Astrocyte (in vitro differentiated cells and primary cell): ENCODE data around the gene PRKCB. TPM values are rescaled to one million over a fixed set of nuclear protein-coding genes. Genes with fewer than 3 reads are reported as not detected.

Experiments
- DNase-seq: peaks from one replicate; pipeline ENCODE4 v3.0.0-alpha.2; 2010; ENCODE audit warnings: low read depth
- FAIRE-seq: peaks from 2 replicates; lab custom pipeline; 2011; peaks lifted over from hg19 to GRCh38; lab: Jason Lieb, UNC
- H2AFZ ChIP-seq: 2 replicates; pipeline ENCODE4 v1.6.0; 2012; ENCODE audit warnings: low read depth, low read length, inconsistent platforms
- H3K27ac ChIP-seq: 2 replicates; pipeline ENCODE4 v1.5.1; 2011; ENCODE audit warnings: low read depth, low read length, inconsistent platforms
- H3K27me3 ChIP-seq: 2 replicates; pipeline ENCODE4 v1.6.0; 2011; ENCODE audit warnings: low read length, inconsistent platforms; ENCODE audit not compliant: insufficient read depth
- H3K36me3 ChIP-seq: 2 replicates; pipeline ENCODE4 v1.5.1; 2011; ENCODE audit warnings: low read length, inconsistent platforms; ENCODE audit not compliant: insufficient read depth
- H3K4me1 ChIP-seq: 2 replicates; pipeline ENCODE4 v1.5.1; 2011; ENCODE audit warnings: low read length, inconsistent platforms; ENCODE audit not compliant: insufficient read depth
- H3K4me2 ChIP-seq: 2 replicates; pipeline ENCODE4 v1.6.0; 2012; ENCODE audit warnings: low read length, inconsistent platforms
- H3K4me3 ChIP-seq: 2 replicates; pipeline ENCODE4 v1.5.1; 2011; ENCODE audit warnings: low read depth, mild to moderate bottlenecking, low read length, inconsistent platforms; ENCODE audit not compliant: insufficient read depth
- H3K79me2 ChIP-seq: 2 replicates; pipeline ENCODE4 v1.6.0; 2012; ENCODE audit warnings: mild to moderate bottlenecking, low read length, inconsistent platforms; ENCODE audit not compliant: insufficient read depth
- H3K9ac ChIP-seq: 2 replicates; pipeline ENCODE4 v1.6.0; 2012; ENCODE audit warnings: mild to moderate bottlenecking, low read length, inconsistent platforms
- H3K9me3 ChIP-seq: 2 replicates; pipeline ENCODE4 v1.5.1; 2012; ENCODE audit warnings: low read depth, mild to moderate bottlenecking, low read length, inconsistent platforms; ENCODE audit not compliant: insufficient read depth
- H4K20me1 ChIP-seq: 2 replicates; pipeline ENCODE4 v1.6.0; 2012; ENCODE audit warnings: low read length, inconsistent platforms; ENCODE audit not compliant: insufficient read depth
- H3K27ac Mint-ChIP-seq: one replicate; pipeline ENCODE4 v1.8.0; 2021; ENCODE audit warnings: mild to moderate bottlenecking, mixed read lengths; ENCODE audit not compliant: unreplicated experiment
- H3K27me3 Mint-ChIP-seq: one replicate; pipeline ENCODE4 v1.8.0; 2021; ENCODE audit warnings: low read depth, mixed read lengths; ENCODE audit not compliant: unreplicated experiment
- H3K36me3 Mint-ChIP-seq: one replicate; pipeline ENCODE4 v1.8.0; 2021; ENCODE audit warnings: low read depth, mixed read lengths; ENCODE audit not compliant: unreplicated experiment
- H3K4me1 Mint-ChIP-seq: one replicate; pipeline ENCODE4 v1.8.0; 2021; ENCODE audit warnings: low read depth, mixed read lengths; ENCODE audit not compliant: unreplicated experiment
- H3K4me3 Mint-ChIP-seq: one replicate; pipeline ENCODE4 v1.8.0; 2021; ENCODE audit warnings: mild to moderate bottlenecking, moderate library complexity, mixed read lengths; ENCODE audit not compliant: unreplicated experiment
- H3K9me3 Mint-ChIP-seq: one replicate; pipeline ENCODE4 v1.8.0; 2021; ENCODE audit warnings: mild to moderate bottlenecking, mixed read lengths; ENCODE audit not compliant: unreplicated experiment
- EZH2 ChIP-seq: IDR thresholded peaks from 2 replicates; pipeline ENCODE4 v1.6.1; 2012; ENCODE audit warnings: mild to moderate bottlenecking, low read length, inconsistent platforms; ENCODE audit not compliant: insufficient read depth
- total RNA-seq: library from RNA; stranded (reverse); gene quantifications from 2 replicates; pipeline ENCODE4 v1.2.1, GENCODE V29; 2021
- TF ChIP-seq, protein P1 (sequence below): IDR thresholded peaks from 2 replicates; pipeline ENCODE4 v1.5.1; 2011; ENCODE audit warnings: low read depth, mild to moderate bottlenecking, inconsistent platforms, low read length, moderate library complexity; ENCODE audit not compliant: insufficient read depth

The PRKCB gene
- total RNA-seq, 1 donor from 2014 or later: 2.5 TPM

DNA sequence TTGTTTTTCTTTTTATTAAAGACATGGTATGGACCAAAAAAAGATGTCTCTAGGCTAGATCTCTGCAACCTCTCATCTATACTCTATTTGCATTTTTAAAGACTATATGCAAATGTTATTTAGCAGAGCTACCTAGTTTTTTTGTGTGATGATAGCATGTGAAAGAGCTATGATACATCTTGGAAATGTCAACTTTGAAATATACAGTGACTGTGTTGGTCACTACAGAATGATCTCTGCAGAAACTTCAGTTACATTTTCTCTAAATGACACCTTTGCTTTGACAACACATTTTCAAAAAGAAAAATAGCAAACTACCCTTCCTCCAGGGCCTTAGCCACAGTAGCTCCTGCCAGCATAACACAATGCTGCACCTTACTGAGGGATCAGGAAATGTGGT is 86.6 kb downstream of the PRKCB start:
- FAIRE-seq: no peak
- Histone ChIP-seq H2AFZ (no peak overlapping the region), H3K4me3 (no peak overlapping the region), H3K27ac (no peak overlapping the region), H3K36me3 (no peaks in the 10 kb centered on the region), H3K4me2 (no peak overlapping the region), H3K4me1 (no peaks in the 10 kb centered on the region), H3K9me3 (no peaks in the 10 kb centered on the region), H3K27me3 (no peaks in the 10 kb centered on the region), H3K79me2 (no peaks in the 10 kb centered on the region), H3K9ac (no peak overlapping the region), H4K20me1 (no peaks in the 10 kb centered on the region)
- Mint-ChIP-seq H3K4me3 (no peak overlapping the region), H3K27ac (no peak overlapping the region), H3K4me1 (no peaks in the 10 kb centered on the region), H3K27me3 (peaks cover 1% of the 10 kb centered on the region), H3K9me3 (no peaks in the 10 kb centered on the region), H3K36me3 (no peaks in the 10 kb centered on the region)
- no peak for DNase-seq
- TF ChIP-seq EZH2: no peak
- TF ChIP-seq, protein P1, sequence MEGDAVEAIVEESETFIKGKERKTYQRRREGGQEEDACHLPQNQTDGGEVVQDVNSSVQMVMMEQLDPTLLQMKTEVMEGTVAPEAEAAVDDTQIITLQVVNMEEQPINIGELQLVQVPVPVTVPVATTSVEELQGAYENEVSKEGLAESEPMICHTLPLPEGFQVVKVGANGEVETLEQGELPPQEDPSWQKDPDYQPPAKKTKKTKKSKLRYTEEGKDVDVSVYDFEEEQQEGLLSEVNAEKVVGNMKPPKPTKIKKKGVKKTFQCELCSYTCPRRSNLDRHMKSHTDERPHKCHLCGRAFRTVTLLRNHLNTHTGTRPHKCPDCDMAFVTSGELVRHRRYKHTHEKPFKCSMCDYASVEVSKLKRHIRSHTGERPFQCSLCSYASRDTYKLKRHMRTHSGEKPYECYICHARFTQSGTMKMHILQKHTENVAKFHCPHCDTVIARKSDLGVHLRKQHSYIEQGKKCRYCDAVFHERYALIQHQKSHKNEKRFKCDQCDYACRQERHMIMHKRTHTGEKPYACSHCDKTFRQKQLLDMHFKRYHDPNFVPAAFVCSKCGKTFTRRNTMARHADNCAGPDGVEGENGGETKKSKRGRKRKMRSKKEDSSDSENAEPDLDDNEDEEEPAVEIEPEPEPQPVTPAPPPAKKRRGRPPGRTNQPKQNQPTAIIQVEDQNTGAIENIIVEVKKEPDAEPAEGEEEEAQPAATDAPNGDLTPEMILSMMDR: no peak

DNA sequence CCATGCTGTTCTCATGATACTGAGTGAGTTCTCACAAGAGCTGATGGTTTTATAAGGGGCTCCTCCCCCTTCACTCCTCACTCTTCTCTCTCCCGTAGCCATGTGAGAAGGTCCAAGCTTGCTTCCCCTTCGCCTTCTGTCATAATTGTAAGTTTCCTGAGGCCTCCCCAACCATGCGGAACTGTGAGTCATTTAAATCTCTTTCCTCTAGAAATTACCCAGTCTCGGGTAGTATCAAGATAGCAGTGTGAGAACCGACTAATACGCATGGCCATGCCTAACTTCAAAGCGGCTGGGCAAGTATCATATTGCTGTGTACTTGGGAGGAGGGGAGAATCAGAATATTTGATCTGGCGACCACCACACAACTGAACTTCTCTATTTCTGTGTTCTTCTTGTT is 88.3 kb downstream of the PRKCB start:
- Mint-ChIP-seq H3K36me3 (no peaks in the 10 kb centered on the region), H3K27ac (no peak overlapping the region), H3K4me1 (no peaks in the 10 kb centered on the region), H3K27me3 (peaks cover 6% of the 10 kb centered on the region), H3K9me3 (no peaks in the 10 kb centered on the region), H3K4me3 (no peak overlapping the region)
- DNase-seq (no peak), FAIRE-seq (no peak)
- Histone ChIP-seq H3K79me2 (no peaks in the 10 kb centered on the region), H4K20me1 (no peaks in the 10 kb centered on the region), H3K27me3 (no peaks in the 10 kb centered on the region), H3K9ac (no peak overlapping the region), H3K4me3 (no peak overlapping the region), H3K36me3 (no peaks in the 10 kb centered on the region), H3K9me3 (no peaks in the 10 kb centered on the region), H3K4me1 (no peaks in the 10 kb centered on the region), H2AFZ (no peak overlapping the region), H3K4me2 (no peak overlapping the region), H3K27ac (no peak overlapping the region)
- TF ChIP-seq EZH2: no peak
- TF ChIP-seq, protein P1: no peak

- Mint-ChIP-seq H3K9me3 (no peaks in the 10 kb centered on the region), H3K27ac (no peak overlapping the region), H3K4me3 (no peak overlapping the region), H3K27me3 (peaks cover 8% of the 10 kb centered on the region), H3K36me3 (no peaks in the 10 kb centered on the region), H3K4me1 (no peaks in the 10 kb centered on the region)
- no peak overlapping the region for H3K4me3 ChIP-seq
- H3K4me2 ChIP-seq: no peak overlapping the region
- no peaks in the 10 kb centered on the region for H4K20me1 ChIP-seq
- H3K79me2 ChIP-seq: no peaks in the 10 kb centered on the region
- H3K36me3 ChIP-seq: no peaks in the 10 kb centered on the region
- TF ChIP-seq, protein P1: no peak
- no peak for TF ChIP-seq EZH2
- no peak for DNase-seq
- FAIRE-seq: no peak
- no peaks in the 10 kb centered on the region for H3K4me1 ChIP-seq
- H3K27me3 ChIP-seq: no peaks in the 10 kb centered on the region
- no peak overlapping the region for H3K27ac ChIP-seq
- H3K9me3 ChIP-seq: no peaks in the 10 kb centered on the region
- no peak overlapping the region for H2AFZ ChIP-seq
- no peak overlapping the region for H3K9ac ChIP-seq
Observed at GRCh38 chr16:23927796-23928195, 92.0 kb downstream of the PRKCB start.
